ENCODE data around the gene FABP7. TPM values are rescaled to one million over a fixed set of nuclear protein-coding genes. Genes with fewer than 3 reads are reported as not detected.

FABP7 gene
- polyA plus RNA-seq, 2 of the 4 experiments (the other 2 are of a cell fraction): not detected

- TF ChIP-seq E2F6 (IDR thresholded peaks at IDR 0.05; ENCODE audit: borderline replicate concordance, low read depth) (peak; percentile 47; the same call in 1 of the 2 replicates), CHD4 (IDR thresholded peaks at IDR 0.05; ENCODE audit: borderline replicate concordance) (no peak), ZC3H11A (IDR thresholded peaks at IDR 0.05) (no peak), POLR2A (IDR thresholded peaks at IDR 0.05; ENCODE audit: low read length) (peak; percentile 37), FOXS1 (CRISPR knock-in tag; IDR thresholded peaks at IDR 0.05) (no peak), MYC (IDR thresholded peaks at IDR 0.05; ENCODE audit: borderline replicate concordance, low read length) (no peak), RAD21 (conservative IDR thresholded peaks at IDR 0.05 in 1 of 2, IDR thresholded peaks at IDR 0.05 in 1 of 2) (peak in 1 of 2 experiments; percentile 35; a peak in 2 of 5 replicates), ZSCAN20 (CRISPR knock-in tag; IDR thresholded peaks at IDR 0.05) (0 out of 2 replicates have a peak, but pooled peaks have one; percentile 48), RCOR1 (IDR thresholded peaks at IDR 0.05; ENCODE audit: low read depth, low read length) (no peak), KDM1A (IDR thresholded peaks at IDR 0.05; ENCODE audit: low read depth) (no peak), CEBPB (IDR thresholded peaks at IDR 0.05) (0 out of 4 replicates have a peak, but pooled peaks of 1 of the 2 experiments have one; percentile 20)
- TF ChIP-seq, protein P1, sequence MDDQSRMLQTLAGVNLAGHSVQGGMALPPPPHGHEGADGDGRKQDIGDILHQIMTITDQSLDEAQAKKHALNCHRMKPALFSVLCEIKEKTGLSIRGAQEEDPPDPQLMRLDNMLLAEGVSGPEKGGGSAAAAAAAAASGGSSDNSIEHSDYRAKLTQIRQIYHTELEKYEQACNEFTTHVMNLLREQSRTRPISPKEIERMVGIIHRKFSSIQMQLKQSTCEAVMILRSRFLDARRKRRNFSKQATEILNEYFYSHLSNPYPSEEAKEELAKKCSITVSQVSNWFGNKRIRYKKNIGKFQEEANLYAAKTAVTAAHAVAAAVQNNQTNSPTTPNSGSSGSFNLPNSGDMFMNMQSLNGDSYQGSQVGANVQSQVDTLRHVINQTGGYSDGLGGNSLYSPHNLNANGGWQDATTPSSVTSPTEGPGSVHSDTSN (IDR thresholded peaks at IDR 0.05): no peak
- TF ChIP-seq, protein P2, sequence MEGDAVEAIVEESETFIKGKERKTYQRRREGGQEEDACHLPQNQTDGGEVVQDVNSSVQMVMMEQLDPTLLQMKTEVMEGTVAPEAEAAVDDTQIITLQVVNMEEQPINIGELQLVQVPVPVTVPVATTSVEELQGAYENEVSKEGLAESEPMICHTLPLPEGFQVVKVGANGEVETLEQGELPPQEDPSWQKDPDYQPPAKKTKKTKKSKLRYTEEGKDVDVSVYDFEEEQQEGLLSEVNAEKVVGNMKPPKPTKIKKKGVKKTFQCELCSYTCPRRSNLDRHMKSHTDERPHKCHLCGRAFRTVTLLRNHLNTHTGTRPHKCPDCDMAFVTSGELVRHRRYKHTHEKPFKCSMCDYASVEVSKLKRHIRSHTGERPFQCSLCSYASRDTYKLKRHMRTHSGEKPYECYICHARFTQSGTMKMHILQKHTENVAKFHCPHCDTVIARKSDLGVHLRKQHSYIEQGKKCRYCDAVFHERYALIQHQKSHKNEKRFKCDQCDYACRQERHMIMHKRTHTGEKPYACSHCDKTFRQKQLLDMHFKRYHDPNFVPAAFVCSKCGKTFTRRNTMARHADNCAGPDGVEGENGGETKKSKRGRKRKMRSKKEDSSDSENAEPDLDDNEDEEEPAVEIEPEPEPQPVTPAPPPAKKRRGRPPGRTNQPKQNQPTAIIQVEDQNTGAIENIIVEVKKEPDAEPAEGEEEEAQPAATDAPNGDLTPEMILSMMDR (IDR thresholded peaks at IDR 0.05): peak; percentile 58
- TF ChIP-seq, protein P3, sequence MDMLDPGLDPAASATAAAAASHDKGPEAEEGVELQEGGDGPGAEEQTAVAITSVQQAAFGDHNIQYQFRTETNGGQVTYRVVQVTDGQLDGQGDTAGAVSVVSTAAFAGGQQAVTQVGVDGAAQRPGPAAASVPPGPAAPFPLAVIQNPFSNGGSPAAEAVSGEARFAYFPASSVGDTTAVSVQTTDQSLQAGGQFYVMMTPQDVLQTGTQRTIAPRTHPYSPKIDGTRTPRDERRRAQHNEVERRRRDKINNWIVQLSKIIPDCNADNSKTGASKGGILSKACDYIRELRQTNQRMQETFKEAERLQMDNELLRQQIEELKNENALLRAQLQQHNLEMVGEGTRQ (IDR thresholded peaks at IDR 0.05): 0 out of 2 replicates have a peak, but pooled peaks have one; percentile 21
- TF ChIP-seq, protein P4, sequence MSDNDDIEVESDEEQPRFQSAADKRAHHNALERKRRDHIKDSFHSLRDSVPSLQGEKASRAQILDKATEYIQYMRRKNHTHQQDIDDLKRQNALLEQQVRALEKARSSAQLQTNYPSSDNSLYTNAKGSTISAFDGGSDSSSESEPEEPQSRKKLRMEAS (IDR thresholded peaks at IDR 0.05): peak; percentile 47
Observed at GRCh38 chr6:122789182-122790027, 9.9 kb downstream of the FABP7 start, which contains the start of gene SMPDL3A (continued).

GRCh38 chr6:122790028-122790422, 10.5 kb downstream of the FABP7 start:
- FAIRE-seq (no peak), ATAC-seq (no peak; a peak in 3 of 6 replicates), DNase-seq (ENCODE audit: low read depth in 1 of 2, low spot score in 1 of 2) (no peak)
- Histone ChIP-seq H3K4me3 (peak overlapping the region; percentile 51), H3K4me1 (peaks cover 14% of the 10 kb centered on the region; the same call in 1 of the 3 replicates), H3K9me3 (no peaks in the 10 kb centered on the region), H3K4me2 (peak overlapping the region; percentile 82), H3K27ac (peak overlapping the region; percentile 85 to 95)
- ChIA-PET CTCF (interaction anchor here (1.1 to 3.1 kb wide), 11 partner anchors 8 to 352 kb away, joined by 3 to 17 read pairs (median 8); no protein-coding TSS in a partner anchor), POLR2A (interaction anchor here (0.8 to 1.7 kb wide), 4 partner anchors 8 to 94 kb away, joined by 3 to 17 read pairs (median 4); no protein-coding TSS in a partner anchor)
- WGBS (ENCODE audit: missing lambda C conversion rate): 22% methylated on average over 9 of the region's 14 CpGs
- TF ChIP-seq KDM5A (IDR thresholded peaks at IDR 0.05): no peak
- TF ChIP-seq BHLHE40 (IDR thresholded peaks at IDR 0.05; ENCODE audit: low read depth, low read length): no peak
- no peak for TF ChIP-seq BCL3 (IDR thresholded peaks at IDR 0.05)
- no peak for TF ChIP-seq KDM1A (IDR thresholded peaks at IDR 0.05; ENCODE audit: low read depth)
- no peak for TF ChIP-seq FOSL2 (IDR thresholded peaks at IDR 0.05)
- no peak for TF ChIP-seq FOSL2 (CRISPR knock-in tag; IDR thresholded peaks at IDR 0.05)
- no peak for TF ChIP-seq HEYL (CRISPR knock-in tag; IDR thresholded peaks at IDR 0.05)
- TF ChIP-seq JUN (IDR thresholded peaks at IDR 0.05): no peak
- TF ChIP-seq RCOR1 (IDR thresholded peaks at IDR 0.05; ENCODE audit: low read depth, low read length): no peak
- TF ChIP-seq ESRRA (IDR thresholded peaks at IDR 0.05; ENCODE audit: borderline replicate concordance, low read length): no peak
- no peak for TF ChIP-seq REST (IDR thresholded peaks at IDR 0.05)
- TF ChIP-seq GATA3 (IDR thresholded peaks at IDR 0.05; ENCODE audit: borderline replicate concordance): no peak
- TF ChIP-seq TP53 (CRISPR knock-in tag; IDR thresholded peaks at IDR 0.05): no peak

Measured in A549 (cell line).